Prostate gland (tissue), 2 donors: ENCODE results near the gene FCHO1.

Experiments used
- POLR2A ChIP-seq: fragments of 450-650 bp; IDR thresholded peaks from one replicate; pipeline ENCODE4 v1.6.1; 2016; ENCODE audit warnings: antibody characterized with exemption, mild to moderate bottlenecking
- TF ChIP-seq, protein P1 (sequence below), 4 experiments: fragments of 200-600 bp in 2 of 4; fragments of 450-650 bp in 2 of 4; sonication (generic) in 2 of 4; IDR thresholded peaks; 1 replicate in 3 of 4; 2 replicates in 1 of 4; pipeline ENCODE4 v1.5.1; 2016 to 2019; ENCODE audit warnings: antibody characterized with exemption in 4 of 4, mild to moderate bottlenecking in 2 of 4, moderate library complexity in 2 of 4

DNA sequence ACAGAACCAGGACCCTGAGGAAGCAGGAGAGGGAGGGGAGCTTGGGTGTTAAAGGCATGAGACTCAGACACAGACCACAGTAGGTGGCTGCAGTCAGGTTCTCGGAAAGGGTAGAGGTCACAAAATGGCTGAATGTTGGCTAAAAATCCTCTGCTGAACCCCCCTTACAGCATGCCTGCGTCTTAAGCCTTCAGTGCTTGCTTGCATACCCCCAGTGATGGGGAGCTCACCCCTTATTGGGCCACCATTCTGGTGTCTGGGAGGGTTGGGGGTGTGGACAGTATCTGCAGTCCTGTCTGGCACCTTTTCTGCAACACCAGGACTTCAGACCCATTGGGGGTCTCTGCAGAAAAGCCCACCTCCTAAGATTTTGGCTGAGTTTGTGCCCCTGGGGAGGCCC lies 29.5 kb downstream of the FCHO1 start:
- TF ChIP-seq, protein P1, sequence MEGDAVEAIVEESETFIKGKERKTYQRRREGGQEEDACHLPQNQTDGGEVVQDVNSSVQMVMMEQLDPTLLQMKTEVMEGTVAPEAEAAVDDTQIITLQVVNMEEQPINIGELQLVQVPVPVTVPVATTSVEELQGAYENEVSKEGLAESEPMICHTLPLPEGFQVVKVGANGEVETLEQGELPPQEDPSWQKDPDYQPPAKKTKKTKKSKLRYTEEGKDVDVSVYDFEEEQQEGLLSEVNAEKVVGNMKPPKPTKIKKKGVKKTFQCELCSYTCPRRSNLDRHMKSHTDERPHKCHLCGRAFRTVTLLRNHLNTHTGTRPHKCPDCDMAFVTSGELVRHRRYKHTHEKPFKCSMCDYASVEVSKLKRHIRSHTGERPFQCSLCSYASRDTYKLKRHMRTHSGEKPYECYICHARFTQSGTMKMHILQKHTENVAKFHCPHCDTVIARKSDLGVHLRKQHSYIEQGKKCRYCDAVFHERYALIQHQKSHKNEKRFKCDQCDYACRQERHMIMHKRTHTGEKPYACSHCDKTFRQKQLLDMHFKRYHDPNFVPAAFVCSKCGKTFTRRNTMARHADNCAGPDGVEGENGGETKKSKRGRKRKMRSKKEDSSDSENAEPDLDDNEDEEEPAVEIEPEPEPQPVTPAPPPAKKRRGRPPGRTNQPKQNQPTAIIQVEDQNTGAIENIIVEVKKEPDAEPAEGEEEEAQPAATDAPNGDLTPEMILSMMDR (IDR thresholded peaks at IDR 0.05) = no peak
- no peak for TF ChIP-seq POLR2A
